HG03439 (cell line): ENCODE data around the gene CYP4B1.
"Not testable (repeated sequence)": the region's sequence is repeated elsewhere in the genome, so short reads cannot be mapped to it uniquely, and the experiment has no call there.

ENCODE experiments used
- ATAC-seq: cut with Tn5 transposase; IDR thresholded peaks from one replicate; pipeline ENCODE4 v1.9.1; 2021; ENCODE audit warnings: mild to moderate bottlenecking, moderate library complexity; ENCODE audit not compliant: unreplicated experiment

Gene CYP4B1

DNA sequence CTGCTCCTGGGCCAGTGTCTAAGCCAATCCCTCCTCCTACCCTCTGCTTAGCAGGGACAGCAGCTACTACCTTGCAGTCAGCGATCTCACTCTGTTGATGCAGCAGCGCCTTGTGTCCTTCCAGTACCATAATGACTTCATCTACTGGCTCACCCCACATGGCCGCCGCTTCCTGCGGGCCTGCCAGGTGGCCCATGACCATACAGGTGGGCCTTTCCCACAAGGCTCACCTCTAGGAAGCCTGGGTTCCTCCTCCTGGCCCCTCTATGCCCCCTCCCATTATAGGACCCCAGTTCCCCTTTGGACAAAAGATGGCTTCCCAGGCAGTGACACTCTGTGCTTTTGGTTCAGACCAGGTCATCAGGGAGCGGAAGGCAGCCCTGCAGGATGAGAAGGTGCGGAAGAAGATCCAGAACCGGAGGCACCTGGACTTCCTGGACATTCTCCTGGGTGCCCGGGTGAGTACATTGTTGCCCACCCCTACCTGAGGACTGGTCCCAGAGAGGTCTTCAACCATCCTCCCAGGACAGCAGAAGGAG is 15.1 kb downstream of the CYP4B1 start:
- ATAC-seq, result no peak

- ATAC-seq, result no peak
Observed at GRCh38 chr1:46815133-46815532, 16.3 kb downstream of the CYP4B1 start.

GRCh38 chr1:46816930-46817329 is 18.1 kb downstream of the CYP4B1 start:
- no peak for ATAC-seq

GRCh38 chr1:46817814-46818213 is 19.0 kb downstream of the CYP4B1 start:
- ATAC-seq, result no peak

DNA sequence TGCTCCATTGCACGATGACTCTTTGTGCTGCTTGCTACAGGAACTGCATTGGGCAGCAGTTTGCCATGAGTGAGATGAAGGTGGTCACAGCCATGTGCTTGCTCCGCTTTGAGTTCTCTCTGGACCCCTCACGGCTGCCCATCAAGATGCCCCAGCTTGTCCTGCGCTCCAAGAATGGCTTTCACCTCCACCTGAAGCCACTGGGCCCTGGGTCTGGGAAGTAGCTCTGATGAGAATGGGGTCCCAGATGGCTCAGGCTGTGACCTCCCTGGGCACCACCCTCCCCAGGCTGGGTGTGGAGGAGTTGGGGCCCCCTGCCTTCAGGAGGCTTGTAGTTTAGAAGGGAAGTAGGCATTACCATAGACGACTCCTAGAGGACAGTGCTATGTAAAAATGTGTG is 19.7 kb downstream of the CYP4B1 start:
- no peak for ATAC-seq

GRCh38 chr1:46819335-46819734 is 20.5 kb downstream of the CYP4B1 start:
- no peak for ATAC-seq

DNA sequence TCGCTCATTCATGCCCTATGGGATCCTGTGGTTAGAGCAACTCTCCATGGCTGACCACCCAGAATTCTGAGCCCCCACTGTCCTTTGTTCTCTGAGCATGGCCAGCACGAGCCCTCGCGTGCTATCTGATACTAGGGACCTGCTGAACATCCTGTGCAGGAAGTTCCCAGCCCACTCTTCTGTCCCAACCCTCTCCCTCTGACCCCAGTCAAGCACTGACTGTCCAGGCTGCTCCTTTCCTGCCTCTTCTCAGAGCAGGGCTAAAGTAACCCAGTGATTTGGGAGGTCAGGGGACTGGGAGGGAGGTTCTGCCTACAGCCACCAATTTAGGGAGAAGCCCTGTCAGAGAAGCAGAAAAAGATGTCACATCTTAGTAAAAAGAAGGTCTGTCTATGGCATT is 21.2 kb downstream of the CYP4B1 start:
- no peak for ATAC-seq

- ATAC-seq, result no peak
Observed at GRCh38 chr1:46820560-46821060, 21.8 kb downstream of the CYP4B1 start.

- ATAC-seq, result no peak
Observed at GRCh38 chr1:46822248-46822826, 23.5 kb downstream of the CYP4B1 start.

GRCh38 chr1:46823151-46823550 is 24.3 kb downstream of the CYP4B1 start:
- no peak for ATAC-seq

- not testable (repeated sequence) for ATAC-seq
Observed at GRCh38 chr1:46826892-46827291, 28.0 kb downstream of the CYP4B1 start.

- ATAC-seq, result no peak
Observed at GRCh38 chr1:46830665-46831322, 31.9 kb downstream of the CYP4B1 start.

DNA sequence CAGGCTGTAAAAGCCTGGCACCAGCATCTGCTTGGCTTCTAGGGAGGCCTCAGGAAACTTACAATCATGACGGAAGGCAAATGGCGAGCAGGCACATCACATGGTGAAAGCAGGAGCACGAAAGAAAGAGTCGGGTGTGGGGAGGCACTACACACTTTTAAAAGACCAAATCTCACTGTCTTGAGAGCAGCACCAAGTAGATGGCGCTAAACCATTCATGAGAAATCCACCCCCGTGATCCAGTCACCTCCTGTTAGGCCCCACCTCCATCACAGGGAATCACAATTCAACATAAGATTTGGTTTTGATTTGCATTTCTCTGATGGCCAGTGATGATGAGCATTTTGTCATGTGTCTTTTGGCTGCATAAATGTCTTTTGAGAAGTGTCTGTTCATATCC is 36.6 kb downstream of the CYP4B1 start:
- not testable (repeated sequence) for ATAC-seq

DNA sequence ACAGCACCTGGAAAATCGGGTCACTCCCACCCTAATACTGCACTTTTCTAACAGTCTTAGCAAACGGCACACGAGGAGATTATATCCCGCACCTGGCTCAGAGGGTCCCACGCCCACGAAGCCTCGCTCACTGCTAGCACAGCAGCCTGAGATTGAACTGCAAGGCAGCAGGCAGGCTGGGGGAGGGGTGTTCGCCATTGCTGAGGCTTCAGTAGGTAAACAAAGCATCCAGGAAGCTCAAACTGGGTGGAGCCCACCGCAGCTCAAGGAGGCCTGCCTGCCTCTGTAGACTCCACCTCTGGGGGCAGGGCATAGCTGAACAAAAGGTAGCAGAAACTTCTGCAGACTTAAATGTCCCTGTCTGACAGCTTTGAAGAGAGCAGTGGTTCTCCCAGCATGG is 47.5 kb downstream of the CYP4B1 start:
- ATAC-seq, result not testable (repeated sequence)

- not testable (repeated sequence) for ATAC-seq
Observed at GRCh38 chr1:46857660-46858065, 58.8 kb downstream of the CYP4B1 start.

DNA sequence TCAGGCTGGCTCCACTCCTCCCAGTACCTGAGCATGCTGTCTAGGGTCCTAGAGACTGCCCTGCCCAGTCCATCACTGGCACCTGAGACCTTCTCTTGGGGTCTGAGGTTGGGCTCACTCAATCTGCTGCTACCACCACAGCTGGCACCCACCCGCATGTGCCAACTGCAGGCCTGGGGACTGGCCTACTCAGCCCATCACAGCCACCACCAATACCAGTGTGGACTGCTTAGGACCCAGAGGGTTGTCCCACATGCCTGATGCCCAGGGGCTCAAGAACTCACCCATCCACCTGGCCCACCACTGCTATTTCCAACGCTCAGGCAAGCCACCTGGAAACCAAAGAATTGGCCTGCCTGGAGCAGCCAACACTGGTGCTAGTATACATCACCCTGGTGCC is 63.5 kb downstream of the CYP4B1 start:
- ATAC-seq, result no peak
